Measurements from ENCODE around the gene CAVIN2.

The CAVIN2 gene

DNA sequence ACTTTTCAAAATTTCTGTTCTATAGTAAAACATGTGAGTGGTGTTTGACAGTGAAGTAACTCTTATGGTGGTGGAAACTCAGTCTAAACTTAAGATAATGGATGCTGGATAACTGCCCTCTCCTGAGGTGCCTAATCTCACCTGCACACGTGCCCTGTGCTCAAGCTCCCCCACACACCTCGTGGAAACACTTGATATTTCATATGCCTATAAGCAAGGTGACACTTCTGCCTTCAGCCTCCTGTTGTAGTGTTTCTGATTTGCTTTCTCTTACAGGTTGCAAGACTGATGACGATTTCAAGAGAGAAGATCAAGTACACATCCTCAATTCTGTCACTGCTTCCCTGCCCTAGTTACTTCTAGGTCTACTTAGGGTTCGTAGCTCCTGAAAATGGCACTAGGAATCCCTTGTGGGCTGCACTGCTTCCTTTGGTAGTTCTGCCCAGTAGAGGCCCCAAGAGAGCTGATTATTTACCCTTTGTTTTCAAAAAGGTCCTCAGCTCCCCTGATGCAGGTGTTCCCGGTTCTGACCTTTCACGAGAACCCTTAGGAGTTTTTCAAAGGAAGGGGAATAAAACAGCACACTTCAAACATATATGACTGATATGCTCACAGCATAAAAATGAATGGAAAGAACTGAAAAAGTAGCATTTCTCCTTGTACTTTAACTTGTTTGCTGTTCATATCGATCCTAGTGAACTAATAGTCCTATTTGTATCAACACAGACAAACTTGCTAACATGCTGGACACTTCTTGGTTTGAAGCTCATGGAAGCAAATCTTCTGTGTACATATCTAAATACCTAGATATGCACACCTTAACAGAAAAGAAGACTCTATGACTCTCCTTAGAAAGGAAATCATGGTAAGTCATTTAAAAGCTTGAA, 6.7 kb downstream of the CAVIN2 start:
- DNase-seq = no peak

DNA sequence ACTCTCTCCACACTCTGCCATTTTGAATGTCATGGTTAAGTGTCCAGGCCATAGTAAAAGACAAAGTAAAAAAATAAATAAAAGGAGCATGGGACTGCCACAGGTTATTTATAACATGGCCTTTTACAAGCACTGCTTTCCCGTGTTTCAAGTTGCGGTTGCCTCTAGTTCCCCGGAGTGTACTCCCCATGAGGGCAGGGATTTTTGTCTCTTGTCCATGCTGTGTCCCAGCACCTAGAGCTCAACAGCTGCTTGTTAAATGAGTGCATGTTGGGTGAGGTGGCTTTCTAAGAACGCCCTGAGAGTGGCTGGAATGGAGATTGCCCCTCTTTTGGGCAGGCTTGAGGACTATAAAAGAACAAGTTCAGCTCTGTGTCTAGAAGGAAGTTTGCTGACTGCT, 8.4 kb downstream of the CAVIN2 start:
- no peak for DNase-seq

DNA sequence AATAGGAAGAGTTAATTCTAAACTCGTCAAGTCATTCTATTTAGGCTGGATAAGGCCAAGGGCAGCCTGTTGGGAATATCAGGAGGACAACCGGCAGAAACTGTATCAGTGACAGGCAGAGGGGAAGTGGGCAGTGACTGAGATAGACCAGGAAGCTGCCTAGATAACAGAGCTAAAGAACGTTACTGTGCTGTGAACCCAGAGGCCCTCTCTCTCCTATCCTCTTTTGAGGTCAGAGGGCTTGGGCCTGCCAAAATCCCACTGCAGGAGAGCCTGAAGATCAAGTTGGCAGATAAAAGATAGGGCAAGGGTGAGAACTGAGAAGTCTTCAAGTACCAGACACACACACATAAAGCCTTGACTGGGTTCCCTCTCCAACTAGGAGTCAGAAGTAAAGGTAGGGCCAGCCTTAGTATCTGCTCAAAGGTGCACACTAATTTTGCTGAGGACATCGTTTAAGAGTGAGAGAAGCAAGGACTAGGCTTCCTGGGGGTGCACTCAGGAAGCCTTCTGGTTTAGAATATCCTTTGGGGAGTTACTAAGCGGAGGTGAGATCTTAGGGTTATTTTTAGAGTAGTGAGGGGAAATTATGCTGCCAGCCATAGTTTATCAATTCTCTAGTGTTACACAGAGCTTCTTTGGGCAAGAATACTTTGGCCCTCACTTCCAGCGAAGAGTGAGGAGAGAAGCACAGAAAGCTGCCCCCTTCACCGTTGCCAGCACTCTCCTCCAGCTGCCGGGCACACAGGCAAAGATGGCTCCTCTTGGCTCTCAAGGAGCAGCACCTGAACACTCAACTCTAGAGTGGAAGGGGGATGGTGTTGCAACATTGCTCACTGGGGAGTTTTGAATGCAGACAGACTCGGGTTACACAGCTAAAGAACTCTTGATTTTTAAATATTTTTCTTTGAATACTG, 9.8 kb downstream of the CAVIN2 start:
- DNase-seq = no peak

DNA sequence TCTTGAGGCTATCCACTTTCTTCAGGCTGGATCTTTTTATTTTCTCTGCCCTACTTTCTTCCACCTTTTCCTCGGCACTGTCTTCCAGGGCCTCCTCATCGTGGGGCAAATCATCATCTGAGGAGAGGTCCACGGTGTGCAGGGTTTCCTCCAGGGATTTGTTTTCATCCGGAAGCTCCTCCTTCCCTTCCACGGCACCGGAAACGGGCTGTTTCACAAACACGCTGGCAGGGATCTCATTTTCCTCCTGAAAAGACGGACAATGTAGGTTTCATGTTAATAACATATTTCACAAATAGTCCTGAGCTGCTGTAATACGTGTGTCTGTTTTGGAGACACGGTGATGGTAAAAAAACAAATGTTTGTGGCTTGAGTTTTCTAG, 10.4 kb downstream of the CAVIN2 start:
- DNase-seq = no peak

DNA sequence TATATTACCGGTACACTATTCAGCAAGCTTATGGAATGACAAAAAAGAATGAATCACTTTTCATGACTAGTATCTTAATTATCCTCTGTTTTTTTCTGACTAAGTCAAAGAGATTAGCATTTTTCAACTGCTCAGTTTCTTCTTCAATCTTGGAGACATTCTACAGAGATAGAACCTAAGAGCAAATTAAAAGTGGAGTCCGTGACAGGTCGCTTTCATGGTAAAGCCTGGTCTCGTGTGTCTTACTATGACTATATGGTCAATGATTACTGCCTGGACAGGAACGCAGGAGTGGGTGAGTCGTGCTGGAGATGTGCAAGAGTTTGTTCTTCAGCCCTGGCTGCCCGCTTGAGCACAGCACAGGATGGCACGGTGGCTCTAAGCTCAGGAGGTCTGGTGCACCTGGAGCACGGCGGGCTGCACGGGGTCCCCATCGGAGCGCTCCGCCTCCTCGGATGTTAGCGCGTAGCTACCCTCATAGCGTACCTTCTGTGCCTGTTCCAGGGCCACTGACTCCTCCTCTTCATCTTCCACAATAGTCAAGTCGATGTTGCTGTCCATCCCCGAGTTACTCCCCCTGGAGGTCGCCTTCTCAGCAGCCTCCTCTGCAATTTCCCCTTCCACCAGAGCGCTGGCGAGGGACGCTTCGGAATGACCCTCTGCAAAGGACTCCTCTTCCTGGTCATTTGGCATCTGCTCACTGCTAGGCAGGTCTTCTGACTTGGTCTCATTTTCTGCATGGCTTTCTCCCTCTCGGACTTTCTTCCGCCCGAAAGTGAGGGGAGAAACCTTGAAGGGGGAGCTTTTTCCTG, 11.1 kb downstream of the CAVIN2 start:
- no peak for DNase-seq

DNA sequence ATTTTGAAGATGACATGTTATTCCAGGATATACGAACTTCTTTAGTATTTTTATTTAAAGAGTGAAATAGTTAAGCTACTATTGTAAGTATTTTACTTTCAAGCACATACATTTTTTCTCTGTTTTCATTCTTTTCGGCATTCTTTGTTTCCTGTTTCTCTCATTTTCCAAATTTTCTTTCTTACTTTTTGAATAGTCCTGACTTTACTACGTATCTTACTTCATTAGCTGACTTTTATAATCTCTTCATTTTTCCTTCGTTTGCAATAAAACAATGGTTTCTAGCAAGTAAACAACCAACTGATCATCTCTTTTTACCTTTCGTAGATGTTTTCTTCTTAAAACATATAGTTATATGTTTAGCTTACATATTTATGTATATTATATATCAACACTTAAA, 11.8 kb downstream of the CAVIN2 start:
- DNase-seq = no peak

DNA sequence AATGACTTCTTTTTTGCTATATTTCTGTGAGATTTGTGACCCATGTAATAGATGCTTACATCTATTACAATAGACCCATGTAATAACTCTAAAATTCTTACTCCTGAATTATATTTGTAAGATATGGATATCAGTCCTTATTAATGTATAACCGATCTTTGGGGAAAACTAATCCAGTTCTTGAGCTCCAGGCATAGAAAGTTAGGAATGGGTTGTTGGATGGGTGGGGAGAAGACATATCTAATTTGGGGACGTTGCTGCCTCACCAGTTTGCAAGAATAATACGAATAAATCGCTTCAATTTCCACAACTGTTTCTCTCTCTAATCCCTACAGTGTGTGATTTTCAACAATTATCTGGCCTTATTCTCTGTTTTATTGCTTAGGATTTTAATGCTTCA, 13.5 kb downstream of the CAVIN2 start:
- DNase-seq = no peak

DNA sequence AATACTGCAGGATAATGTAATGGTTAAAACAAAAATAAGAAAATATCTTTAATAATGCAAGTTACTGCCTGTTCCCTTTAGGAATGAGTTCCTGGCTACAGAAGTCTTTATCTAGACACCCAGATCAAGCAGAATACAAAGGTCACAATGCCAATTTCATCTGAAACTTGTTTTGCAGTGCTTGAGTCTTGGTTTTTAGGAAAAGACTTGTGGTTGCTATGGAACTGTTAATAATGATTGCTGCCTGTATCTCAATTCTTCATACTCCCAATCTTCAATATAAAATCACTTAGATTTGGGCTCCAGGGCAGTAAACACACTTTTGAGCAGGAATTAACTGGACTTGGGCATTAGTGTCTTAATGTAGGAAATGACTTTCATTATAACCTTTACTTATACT, 14.2 kb downstream of the CAVIN2 start:
- DNase-seq = no peak

DNA sequence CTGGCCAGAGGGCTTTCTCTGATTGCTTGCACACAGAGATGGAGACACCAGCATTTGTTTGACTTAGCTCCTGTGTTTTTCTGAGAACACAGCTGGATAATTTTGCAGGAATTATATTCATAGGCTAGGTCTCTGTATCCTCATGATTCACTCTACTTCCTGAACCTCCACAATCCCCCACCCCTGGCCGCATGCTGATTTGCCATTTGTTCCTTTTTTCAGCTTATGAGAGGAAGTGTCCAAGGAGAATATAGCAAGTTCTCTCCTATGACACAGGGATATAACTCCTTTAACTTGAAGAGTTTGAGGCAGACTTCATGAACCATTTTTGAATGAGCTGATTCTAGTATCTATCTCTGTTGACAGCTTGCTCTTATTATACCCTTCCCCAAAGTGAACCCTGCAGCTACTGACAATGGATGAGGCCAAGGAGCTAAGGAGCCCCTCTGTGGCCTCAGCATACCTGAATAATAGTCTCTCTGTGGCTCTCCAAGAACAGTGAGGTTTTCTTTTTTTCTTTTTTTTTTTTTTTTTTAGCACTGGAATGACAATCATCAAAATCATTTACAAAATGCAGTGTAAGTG, 15.4 kb downstream of the CAVIN2 start:
- DNase-seq = no peak

DNA sequence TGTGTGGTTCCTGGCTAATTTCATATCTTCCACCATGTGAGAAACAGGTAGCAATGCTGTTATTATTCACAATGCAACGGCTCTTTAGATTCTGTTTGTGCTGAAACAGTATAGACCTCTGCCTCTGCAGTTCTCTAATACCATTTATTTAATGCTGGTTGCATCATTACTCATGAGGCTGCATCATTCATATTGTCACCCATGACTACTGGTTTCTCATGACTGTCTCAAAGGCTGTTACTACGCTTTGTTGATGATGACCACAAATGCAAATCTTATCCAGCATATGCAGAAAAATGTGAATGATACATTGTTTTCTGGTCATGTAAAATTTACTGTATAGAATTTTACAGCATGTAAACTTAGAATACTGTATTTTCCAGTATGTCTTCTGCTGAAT, 22.5 kb downstream of the CAVIN2 start:
- no peak for DNase-seq

DNA sequence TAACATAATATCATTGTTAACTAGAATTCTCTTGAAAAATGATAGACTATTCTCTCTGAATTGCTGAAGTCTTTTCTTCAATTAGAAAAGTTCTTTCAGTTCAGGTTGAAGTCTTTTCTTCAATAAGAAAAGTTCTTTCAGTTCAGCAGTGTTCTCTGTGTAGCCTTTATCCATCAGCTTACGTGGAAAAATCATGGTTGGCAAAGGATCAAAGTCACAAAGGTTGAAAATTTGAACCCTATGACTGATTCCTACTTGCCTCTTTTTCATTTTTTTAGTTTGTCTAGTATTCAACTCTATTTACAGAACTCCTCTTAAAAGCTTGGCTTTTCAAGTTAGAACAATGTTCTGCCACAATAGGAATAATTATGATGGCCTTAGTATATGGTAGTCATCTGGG, 25.8 kb downstream of the CAVIN2 start:
- no peak for DNase-seq

DNA sequence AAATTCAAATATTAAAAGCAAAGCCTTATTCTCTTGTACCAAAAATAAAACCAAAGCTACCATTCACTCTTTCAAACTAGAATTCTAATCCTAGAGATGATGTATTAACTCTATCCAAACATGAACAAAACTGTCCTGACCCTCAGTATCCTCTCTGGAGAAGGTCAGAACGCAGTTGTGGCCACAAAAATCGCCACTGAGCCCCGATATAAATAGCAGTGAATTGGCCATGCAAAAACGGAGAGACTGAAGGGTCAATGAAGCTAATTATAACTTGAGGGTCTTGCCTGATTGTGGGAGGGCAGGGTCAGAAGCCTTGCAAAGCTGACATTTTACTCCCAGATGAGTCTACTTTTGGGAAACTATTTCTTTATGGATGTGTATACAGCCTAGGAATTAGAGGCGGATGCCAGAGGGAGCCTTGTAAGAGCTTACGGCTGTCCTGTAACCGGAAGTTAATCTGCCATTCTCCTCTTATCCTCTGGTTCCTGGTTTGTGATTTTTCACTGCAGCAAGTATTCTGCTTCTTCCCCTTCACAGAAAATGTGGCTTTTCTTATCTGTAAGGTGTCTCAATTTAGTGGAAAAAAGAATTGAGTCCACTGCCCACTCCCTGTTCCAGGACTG, 28.1 kb downstream of the CAVIN2 start:
- DNase-seq = no peak

DNA sequence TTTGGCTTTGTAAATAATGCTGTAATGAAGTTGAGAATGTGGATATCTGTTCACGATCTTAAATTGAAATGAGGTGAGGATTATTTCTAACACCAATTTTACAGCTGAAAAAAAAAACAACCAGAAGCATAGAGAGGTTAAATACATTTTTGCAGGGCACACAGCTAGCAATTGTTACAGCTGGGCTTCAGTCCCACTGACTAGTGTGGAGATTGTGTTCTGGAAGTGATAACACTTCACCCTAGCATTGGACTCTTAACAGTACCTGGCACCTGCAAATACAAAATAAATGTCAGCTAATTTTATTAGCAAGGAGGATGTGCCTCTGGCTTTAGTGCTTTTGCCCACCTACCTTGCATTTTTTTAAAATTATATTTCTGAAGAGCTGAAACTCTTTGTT, 28.8 kb downstream of the CAVIN2 start:
- DNase-seq = no peak

DNA sequence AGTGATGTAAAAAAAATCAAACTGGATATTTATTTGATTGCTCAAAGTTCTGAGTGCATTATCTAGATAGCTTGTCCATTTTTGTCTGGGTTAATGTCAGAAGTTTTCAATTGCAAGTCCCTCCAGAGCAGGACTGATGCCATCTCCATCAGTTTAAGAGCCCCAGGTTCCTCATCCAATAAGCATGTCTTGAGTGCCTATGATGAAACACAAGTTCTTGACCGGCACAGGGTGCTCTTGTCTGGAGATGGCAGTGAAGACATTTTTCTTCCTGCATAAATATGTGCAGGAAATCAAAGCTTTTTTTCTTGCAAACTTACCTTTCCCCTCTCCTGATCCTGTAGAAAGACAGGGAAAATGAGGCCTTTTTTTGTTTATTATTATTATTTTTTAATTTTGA, 31.9 kb downstream of the CAVIN2 start:
- DNase-seq = no peak

DNA sequence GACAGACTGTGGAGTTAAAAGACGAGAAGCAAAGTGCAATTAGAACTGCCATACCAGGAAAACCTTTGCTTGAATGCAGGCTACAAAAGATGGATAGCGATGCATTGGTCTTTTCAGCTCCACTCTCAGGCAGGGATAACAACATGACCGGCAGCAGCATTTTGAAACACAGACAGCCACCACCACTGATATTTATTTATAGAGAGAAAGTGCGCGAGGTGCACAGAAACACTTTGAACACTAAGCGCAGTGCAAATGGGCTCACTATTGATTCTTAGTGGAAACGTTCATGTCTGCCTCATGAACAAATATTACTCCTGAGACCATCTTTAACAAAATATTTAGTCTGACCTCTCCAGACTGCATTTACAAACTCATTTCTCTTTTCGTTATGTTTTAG, 32.9 kb downstream of the CAVIN2 start:
- no peak for DNase-seq

DNA sequence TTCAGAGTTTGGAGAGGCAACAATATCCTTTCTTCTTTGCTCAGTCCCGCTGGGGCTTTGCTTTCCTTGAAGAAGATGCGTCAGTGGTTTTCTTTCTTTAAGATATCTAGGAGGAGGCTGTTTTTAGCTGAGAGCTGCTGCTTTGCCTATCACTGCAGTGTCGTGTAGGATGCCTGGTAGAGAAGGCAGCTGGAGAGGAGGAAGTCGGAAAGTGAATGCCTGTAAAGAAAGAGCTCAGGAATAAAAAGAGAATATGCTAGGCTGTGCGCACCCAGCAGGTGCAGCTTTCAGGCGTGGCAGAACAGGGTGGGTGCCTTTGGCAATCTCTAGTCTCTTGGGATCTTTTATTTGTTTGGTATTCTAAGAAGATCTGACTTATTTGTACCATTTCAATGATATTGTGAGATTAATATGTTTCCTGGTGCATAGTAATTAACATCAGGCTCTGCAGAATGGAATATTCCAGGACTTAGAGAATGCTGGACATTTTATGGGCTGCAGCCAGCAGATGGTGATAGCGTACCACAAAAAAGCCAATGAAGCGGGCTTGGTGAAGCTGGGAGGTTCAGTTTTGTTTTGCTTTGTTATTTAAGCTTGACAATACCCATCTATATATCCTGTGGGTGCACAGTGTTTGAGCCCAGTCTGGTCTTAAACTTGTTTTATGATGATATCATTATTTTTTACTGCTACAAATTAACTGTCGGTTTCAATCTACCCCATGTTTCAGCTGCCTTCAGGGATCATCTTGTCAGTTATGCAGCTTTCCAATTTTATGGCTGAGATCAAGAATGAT, 34.9 kb downstream of the CAVIN2 start:
- peak; percentile 87 for DNase-seq

DNA sequence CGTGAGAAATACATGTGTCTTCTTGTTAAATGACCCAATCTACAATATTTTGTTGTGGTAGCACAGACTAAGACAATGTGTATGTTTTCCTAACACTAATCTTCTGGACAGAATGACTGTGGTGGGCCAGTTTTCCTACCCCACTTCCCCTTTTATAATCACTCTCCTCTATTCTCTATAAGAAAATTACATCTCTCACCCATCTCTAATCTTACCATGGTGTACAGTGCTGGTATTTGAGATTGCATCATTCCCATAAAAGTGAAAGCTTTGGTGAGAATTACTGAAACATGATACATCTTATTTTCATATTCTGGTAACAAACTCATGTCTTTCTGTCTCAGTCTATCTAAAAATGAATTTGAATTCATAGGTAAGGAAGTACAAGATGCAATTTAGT, 40.5 kb downstream of the CAVIN2 start:
- DNase-seq = no peak

DNA sequence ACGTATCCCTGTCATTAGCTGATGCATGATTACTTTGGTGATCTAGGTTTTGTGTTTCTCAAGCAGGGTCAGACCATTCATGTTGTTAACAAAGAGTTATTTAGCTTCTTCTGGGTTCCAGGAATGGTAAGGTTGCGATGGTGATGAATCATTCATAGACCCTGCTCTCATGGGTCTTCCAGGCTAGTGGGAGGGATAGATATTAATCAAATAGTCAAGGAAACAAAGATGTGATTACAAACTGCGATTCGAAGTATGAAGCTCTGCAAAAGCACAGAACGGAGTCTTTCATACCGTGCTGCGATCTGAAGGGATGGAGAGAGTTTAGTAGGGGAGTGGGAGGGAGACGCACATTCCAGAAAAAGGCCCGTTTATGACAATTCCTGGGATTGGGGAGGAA, 42.1 kb downstream of the CAVIN2 start:
- no peak for DNase-seq

DNA sequence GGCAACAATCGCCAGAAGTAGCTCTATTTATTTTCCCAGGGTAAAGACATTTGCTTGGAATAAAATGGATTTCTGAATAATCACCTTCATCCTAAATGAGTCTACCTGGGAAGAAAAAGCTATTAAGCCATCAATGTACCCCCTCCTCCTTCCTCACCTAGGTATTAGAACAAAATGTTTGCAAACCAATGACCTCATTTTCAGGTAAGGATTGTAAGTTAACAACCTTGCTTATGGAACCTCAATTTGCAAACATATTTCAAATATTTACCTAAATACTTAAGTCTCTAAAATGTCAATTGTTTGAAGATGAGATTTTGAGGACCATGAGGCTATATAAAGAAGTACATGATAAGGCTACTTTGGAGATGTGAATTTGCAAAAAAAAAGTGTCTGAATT, 43.9 kb downstream of the CAVIN2 start:
- DNase-seq = no peak

DNA sequence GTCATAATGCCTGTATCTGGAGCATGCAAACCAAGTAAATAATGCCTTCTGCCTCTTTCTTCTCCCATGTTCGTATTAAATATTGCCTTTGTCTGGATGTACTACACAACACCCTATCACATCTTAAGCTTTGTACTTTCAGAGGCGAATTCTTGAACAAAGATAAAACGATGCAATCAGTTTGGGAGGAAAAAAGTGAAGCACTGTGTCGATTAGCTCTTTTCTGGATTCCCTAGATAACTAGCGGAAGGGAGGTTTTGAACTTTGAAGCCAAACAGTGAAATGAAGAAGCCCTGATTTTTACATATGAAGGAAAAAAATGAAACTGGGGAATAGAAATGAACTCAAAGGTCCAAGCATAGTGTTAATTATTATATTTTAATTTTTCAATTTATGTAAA, 44.7 kb downstream of the CAVIN2 start:
- no peak for DNase-seq

DNA sequence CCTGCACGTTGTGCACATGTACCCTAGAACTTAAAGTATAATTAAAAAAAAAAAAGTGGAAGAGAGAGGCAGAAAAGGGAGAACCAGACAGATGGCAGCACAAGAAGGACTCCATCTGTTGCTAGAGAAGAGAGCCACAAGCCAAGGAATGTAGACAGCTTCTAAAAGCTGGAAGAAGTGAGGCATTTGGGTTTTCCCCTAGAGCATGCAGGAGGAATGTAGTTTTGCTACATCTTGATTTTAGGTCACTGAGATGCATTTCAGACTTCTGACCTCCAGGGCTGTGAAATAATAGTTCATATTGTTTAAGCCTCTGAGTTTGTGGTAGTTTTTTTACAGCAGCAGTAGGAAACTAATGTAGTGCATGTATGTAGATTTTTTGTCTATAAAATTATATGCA, 46.0 kb downstream of the CAVIN2 start:
- DNase-seq = no peak

DNA sequence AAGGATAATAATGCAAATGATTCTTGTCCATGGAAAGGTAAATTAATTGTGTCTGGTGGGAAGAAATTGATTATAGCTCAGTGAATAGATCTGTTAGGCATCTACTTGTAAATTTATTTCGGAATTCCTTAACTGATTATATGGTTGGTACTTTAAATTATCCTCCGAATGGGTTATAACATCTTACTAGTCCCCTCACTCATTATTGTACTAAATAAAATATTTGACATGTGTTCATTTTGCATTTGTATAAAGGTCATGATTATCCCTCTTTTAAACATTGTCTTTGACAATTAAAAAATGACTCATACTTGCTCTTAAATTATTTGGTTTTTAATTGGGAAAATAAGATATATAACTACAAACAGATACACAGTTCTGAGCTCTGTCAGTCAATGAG, 47.4 kb downstream of the CAVIN2 start:
- DNase-seq = no peak
